H9 (cell line): ENCODE results near the gene NHP2. TPM values are rescaled to one million over a fixed set of nuclear protein-coding genes. Genes with fewer than 3 reads are reported as not detected.

Source experiments
- DNase-seq: peaks from one replicate; pipeline ENCODE4 v3.0.0-alpha.2; 2017
- H2AFZ ChIP-seq: one replicate; pipeline ENCODE4 v1.6.1; 2013; ENCODE audit warnings: mild to moderate bottlenecking, low read length, control low read depth, moderate library complexity
- H2AK5ac ChIP-seq: 2 replicates; pipeline ENCODE4 v1.6.1; 2013; ENCODE audit warnings: low read length, control low read depth, mixed read lengths; ENCODE audit not compliant: insufficient read length
- H2BK120ac ChIP-seq: one replicate; pipeline ENCODE4 v1.6.1; 2013; ENCODE audit warnings: low read depth, mild to moderate bottlenecking, low read length, control low read depth, inconsistent platforms; ENCODE audit not compliant: poor library complexity, severe bottlenecking
- H2BK12ac ChIP-seq: 2 replicates; pipeline ENCODE4 v1.6.1; 2013; ENCODE audit warnings: low read length, control low read depth, mixed read lengths, low read depth; ENCODE audit not compliant: insufficient read length
- H2BK15ac ChIP-seq: 2 replicates; pipeline ENCODE4 v1.6.1; 2013; ENCODE audit warnings: low read depth, low read length, control low read depth
- H2BK20ac ChIP-seq: one replicate; pipeline ENCODE4 v1.6.1; 2013; ENCODE audit warnings: low read depth, mild to moderate bottlenecking, low read length, control low read depth, inconsistent platforms; ENCODE audit not compliant: poor library complexity, severe bottlenecking
- H2BK5ac ChIP-seq: 2 replicates; pipeline ENCODE4 v1.6.1; 2013; ENCODE audit warnings: low read length, control low read depth, mixed read lengths; ENCODE audit not compliant: insufficient read length
- H3K14ac ChIP-seq: 2 replicates; pipeline ENCODE4 v1.6.1; 2013; ENCODE audit warnings: low read length, control low read depth; ENCODE audit not compliant: insufficient read depth
- H3K18ac ChIP-seq: 2 replicates; pipeline ENCODE4 v1.6.1; 2013; ENCODE audit warnings: low read depth, mild to moderate bottlenecking, mixed read lengths, low read length, control low read depth; ENCODE audit not compliant: insufficient read length
- H3K23ac ChIP-seq: 2 replicates; pipeline ENCODE4 v1.6.1; 2013; ENCODE audit warnings: low read length, control low read depth, mixed read lengths, low read depth; ENCODE audit not compliant: insufficient read length
- H3K23me2 ChIP-seq: 2 replicates; pipeline ENCODE4 v1.6.1; 2013; ENCODE audit warnings: low read depth, mild to moderate bottlenecking, mixed read lengths, low read length, control low read depth; ENCODE audit not compliant: insufficient read length, poor library complexity, severe bottlenecking
- H3K27ac ChIP-seq: 2 replicates; pipeline ENCODE4 v1.5.1; 2013; ENCODE audit warnings: low read length, control low read depth, mixed read lengths, low read depth; ENCODE audit not compliant: insufficient read length
- H3K27me3 ChIP-seq: 2 replicates; pipeline ENCODE4 v1.6.1; 2013; ENCODE audit warnings: low read length, control low read depth, inconsistent platforms; ENCODE audit not compliant: insufficient read depth
- H3K4ac ChIP-seq: 2 replicates; pipeline ENCODE4 v1.6.1; 2013; ENCODE audit warnings: low read depth, mild to moderate bottlenecking, control low read depth, inconsistent platforms, low read length, moderate library complexity
- H3K4me1 ChIP-seq: 2 replicates; pipeline ENCODE4 v1.6.1; 2013; ENCODE audit warnings: low read length, control low read depth, inconsistent platforms; ENCODE audit not compliant: insufficient read depth
- H3K4me2 ChIP-seq: 2 replicates; pipeline ENCODE4 v1.6.1; 2013; ENCODE audit warnings: low read length, control low read depth, mixed read lengths; ENCODE audit not compliant: insufficient read length, insufficient read depth
- H3K56ac ChIP-seq: 2 replicates; pipeline ENCODE4 v1.6.1; 2013; ENCODE audit warnings: low read depth, mild to moderate bottlenecking, mixed read lengths, low read length, control low read depth; ENCODE audit not compliant: insufficient read length
- H3K79me1 ChIP-seq: 2 replicates; pipeline ENCODE4 v1.6.1; 2013; ENCODE audit warnings: low read depth, mild to moderate bottlenecking, moderate library complexity, low read length, control low read depth, inconsistent platforms; ENCODE audit not compliant: insufficient read depth, poor library complexity, severe bottlenecking
- H3K79me2 ChIP-seq: 2 replicates; pipeline ENCODE4 v1.6.1; 2013; ENCODE audit warnings: low read length, control low read depth, inconsistent platforms; ENCODE audit not compliant: insufficient read depth
- H3K9ac ChIP-seq: 2 replicates; pipeline ENCODE4 v1.6.1; 2013; ENCODE audit warnings: low read length, control low read depth, mixed read lengths; ENCODE audit not compliant: insufficient read length; ENCODE audit errors: extremely low read depth
- H3K9me3 ChIP-seq: one replicate; pipeline ENCODE4 v1.6.1; 2013; ENCODE audit warnings: low read depth, low read length, inconsistent platforms; ENCODE audit not compliant: control insufficient read depth
- H3T11ph ChIP-seq: one replicate; pipeline ENCODE4 v1.6.1; 2013; ENCODE audit warnings: mild to moderate bottlenecking, low read length, control low read depth, inconsistent platforms
- H4K20me1 ChIP-seq: one replicate; pipeline ENCODE4 v1.6.1; 2013; ENCODE audit not compliant: control insufficient read depth, insufficient read length, insufficient read depth
- H4K5ac ChIP-seq: 2 replicates; pipeline ENCODE4 v1.6.1; 2013; ENCODE audit warnings: low read depth, mild to moderate bottlenecking, mixed read lengths, low read length, control low read depth; ENCODE audit not compliant: insufficient read length
- H4K8ac ChIP-seq: replicated peaks from 2 replicates; pipeline ENCODE4 v1.6.1; 2013; ENCODE audit warnings: low read length, control low read depth, mixed read lengths, low read depth; ENCODE audit not compliant: insufficient read length
- H4K91ac ChIP-seq: 2 replicates; pipeline ENCODE4 v1.6.1; 2013; ENCODE audit warnings: low read depth, mild to moderate bottlenecking, moderate library complexity, mixed read lengths, low read length, control low read depth; ENCODE audit not compliant: insufficient read length
- H3K27ac Mint-ChIP-seq, 3 experiments: 2 replicates in 2 of 3; 3 replicates in 1 of 3; pipeline ENCODE4 v1.8.0; 2020 to 2021; ENCODE audit warnings: mixed read lengths in 3 of 3, mild to moderate bottlenecking in 1 of 3, moderate library complexity in 1 of 3
- H3K27me3 Mint-ChIP-seq: 2 replicates; pipeline ENCODE4 v1.8.0; 2021; ENCODE audit warnings: low read depth, mild to moderate bottlenecking, moderate library complexity, mixed read lengths
- H3K36me3 Mint-ChIP-seq, 3 experiments: 2 replicates in 2 of 3; 3 replicates in 1 of 3; pipeline ENCODE4 v1.8.0; 2020 to 2021; ENCODE audit warnings: low read depth in 3 of 3, mixed read lengths in 3 of 3; ENCODE audit not compliant: insufficient read depth in 1 of 3
- H3K4me1 Mint-ChIP-seq, 2 experiments: 2 replicates each; pipeline ENCODE4 v1.8.0; 2020; ENCODE audit warnings: mixed read lengths in 2 of 2
- H3K4me3 Mint-ChIP-seq, 2 experiments: 2 replicates in 1 of 2; 3 replicates in 1 of 2; pipeline ENCODE4 v1.8.0; 2020 to 2021; ENCODE audit warnings: mild to moderate bottlenecking in 2 of 2, mixed read lengths in 2 of 2, moderate library complexity in 1 of 2
- H3K9me3 Mint-ChIP-seq, 2 experiments: 2 replicates in 1 of 2; 3 replicates in 1 of 2; pipeline ENCODE4 v1.8.0; 2020; ENCODE audit warnings: mild to moderate bottlenecking in 2 of 2, mixed read lengths in 2 of 2, moderate library complexity in 1 of 2
- CTCF ChIP-seq: fragments of 200-600 bp; sonication (generic); conservative IDR thresholded peaks from 3 replicates; pipeline ENCODE4 v1.8.0; 2021; ENCODE audit warnings: antibody characterized with exemption, mild to moderate bottlenecking
- WGBS: extraction: QIAGEN DNeasy Blood & Tissue Kit; methylation state at CpG from one replicate; pipeline ENCODE4 v1.1.7; 2013; ENCODE audit warnings: missing lambda C conversion rate, low lambda C conversion rate, mixed read lengths; ENCODE audit not compliant: insufficient read length; ENCODE audit errors: extremely low coverage; 5-methylcytosine and 5-hydroxymethylcytosine counted together
- total RNA-seq: library from RNA; stranded (reverse); gene quantifications from 2 replicates; pipeline ENCODE4 v1.2.1, GENCODE V29; 2021

Gene NHP2
- total RNA-seq, 1 experiment from 2014 or later: 232 TPM

GRCh38 chr5:178191661-178192060 is 38.0 kb upstream of the NHP2 start:
- H2BK120ac ChIP-seq: no peak overlapping the region
- WGBS: no CpG with 5 or more reads among the region's 4 CpGs
- no peaks in the 10 kb centered on the region for H3K79me1 ChIP-seq
- no peak overlapping the region for H3K14ac ChIP-seq
- no peak overlapping the region for H4K91ac ChIP-seq
- H4K5ac ChIP-seq: no peak overlapping the region
- no peak overlapping the region for H3K27ac ChIP-seq
- H2AFZ ChIP-seq: no peak overlapping the region
- no peak overlapping the region for H3K9ac ChIP-seq
- Mint-ChIP-seq H3K36me3 (peaks cover 6 to 20% (median 7%) of the 10 kb centered on the region in 3 experiments), H3K4me3 (no peak overlapping the region), H3K27me3 (peaks cover 11% of the 10 kb centered on the region), H3K27ac (no peak overlapping the region), H3K4me1 (peaks cover 21% of the 10 kb centered on the region in 2 experiments), H3K9me3 (peaks cover 21 to 24% of the 10 kb centered on the region in 2 experiments)
- H3K56ac ChIP-seq: no peak overlapping the region
- no peak overlapping the region for H3K4me2 ChIP-seq
- H3K4ac ChIP-seq: no peak overlapping the region
- no peaks in the 10 kb centered on the region for H3K79me2 ChIP-seq
- H2BK20ac ChIP-seq: no peak overlapping the region
- H2BK12ac ChIP-seq: no peak overlapping the region
- no peaks in the 10 kb centered on the region for H3K27me3 ChIP-seq
- H2BK5ac ChIP-seq: no peak overlapping the region
- H4K8ac ChIP-seq: no peak overlapping the region
- no peak overlapping the region for H2BK15ac ChIP-seq
- no peaks in the 10 kb centered on the region for H3K4me1 ChIP-seq
- H3K18ac ChIP-seq: no peak overlapping the region
- no peaks in the 10 kb centered on the region for H3K23me2 ChIP-seq
- H3T11ph ChIP-seq: no peak overlapping the region
- no peak for TF ChIP-seq CTCF
- no peak overlapping the region for H2AK5ac ChIP-seq
- no peaks in the 10 kb centered on the region for H3K9me3 ChIP-seq
- H3K23ac ChIP-seq: no peak overlapping the region
- no peak for DNase-seq
- H4K20me1 ChIP-seq: no peaks in the 10 kb centered on the region
